Right lobe of liver (tissue), 4 donors: Measurements from ENCODE around the gene CDK1.

Experiments
- POLR2A ChIP-seq: fragments of 450-650 bp; IDR thresholded peaks from one replicate; pipeline ENCODE4 v1.6.1; 2017; ENCODE audit warnings: antibody characterized with exemption, mild to moderate bottlenecking
- TF ChIP-seq, protein P1 (sequence below), 4 donors: fragments of 200-600 bp in 3 of 4; fragments of 450-650 bp in 1 of 4; IDR thresholded peaks; one replicate each; pipeline versions ENCODE4 v1.5.1 to v1.8.0; 2016 to 2022; ENCODE audit warnings: antibody characterized with exemption in 4 of 4, mild to moderate bottlenecking in 2 of 4
- donor health status: DM: no; HTN: no; CAD: no.
- donor health status: DM: no; HTN: no; CAD: no.
- donor health status: DM: no; HTN: yes; CAD: no.

DNA sequence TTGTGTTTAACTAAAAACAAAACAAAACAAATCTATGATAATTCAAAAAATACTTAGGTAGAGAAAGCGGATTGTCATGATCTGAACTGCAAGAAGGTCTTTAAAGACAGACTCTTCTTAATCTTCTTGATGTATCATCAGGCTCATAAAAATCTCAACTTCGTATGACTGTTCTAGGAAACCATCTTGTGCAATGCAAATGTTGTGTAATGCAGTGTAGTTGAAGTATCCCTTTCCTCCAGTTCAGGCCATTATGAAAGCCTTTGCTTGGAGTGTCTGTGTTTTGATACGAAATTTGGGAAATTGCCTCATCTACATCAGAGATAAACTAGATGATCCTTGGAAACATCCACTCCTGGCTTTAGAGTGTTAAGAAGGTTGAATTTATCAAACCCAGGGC lies 30.9 kb downstream of the CDK1 start:
- TF ChIP-seq, protein P1, sequence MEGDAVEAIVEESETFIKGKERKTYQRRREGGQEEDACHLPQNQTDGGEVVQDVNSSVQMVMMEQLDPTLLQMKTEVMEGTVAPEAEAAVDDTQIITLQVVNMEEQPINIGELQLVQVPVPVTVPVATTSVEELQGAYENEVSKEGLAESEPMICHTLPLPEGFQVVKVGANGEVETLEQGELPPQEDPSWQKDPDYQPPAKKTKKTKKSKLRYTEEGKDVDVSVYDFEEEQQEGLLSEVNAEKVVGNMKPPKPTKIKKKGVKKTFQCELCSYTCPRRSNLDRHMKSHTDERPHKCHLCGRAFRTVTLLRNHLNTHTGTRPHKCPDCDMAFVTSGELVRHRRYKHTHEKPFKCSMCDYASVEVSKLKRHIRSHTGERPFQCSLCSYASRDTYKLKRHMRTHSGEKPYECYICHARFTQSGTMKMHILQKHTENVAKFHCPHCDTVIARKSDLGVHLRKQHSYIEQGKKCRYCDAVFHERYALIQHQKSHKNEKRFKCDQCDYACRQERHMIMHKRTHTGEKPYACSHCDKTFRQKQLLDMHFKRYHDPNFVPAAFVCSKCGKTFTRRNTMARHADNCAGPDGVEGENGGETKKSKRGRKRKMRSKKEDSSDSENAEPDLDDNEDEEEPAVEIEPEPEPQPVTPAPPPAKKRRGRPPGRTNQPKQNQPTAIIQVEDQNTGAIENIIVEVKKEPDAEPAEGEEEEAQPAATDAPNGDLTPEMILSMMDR (IDR thresholded peaks at IDR 0.05), result no peak
- TF ChIP-seq POLR2A, result no peak
